NB4 (cell line): ENCODE data around the gene FAM53A.

Source experiments
- CTCF ChIP-seq: IDR thresholded peaks from one replicate; pipeline ENCODE4 v1.5.1; 2012; ENCODE audit warnings: low read depth, low read length
- MAX ChIP-seq: IDR thresholded peaks from 2 replicates; pipeline ENCODE4 v1.6.1; 2011; ENCODE audit warnings: low read depth, low read length
- POLR2A ChIP-seq: IDR thresholded peaks from 2 replicates; pipeline ENCODE4 v1.6.1; 2011; ENCODE audit warnings: mild to moderate bottlenecking; ENCODE audit not compliant: insufficient read length; ENCODE audit errors: extremely low read depth

GRCh38 chr4:1675802-1676137 is 8.3 kb downstream of the FAM53A start:
- TF ChIP-seq CTCF (no peak), MAX (no peak), POLR2A (no peak)
